ENCODE data around the gene MFAP4.

The MFAP4 gene

DNA sequence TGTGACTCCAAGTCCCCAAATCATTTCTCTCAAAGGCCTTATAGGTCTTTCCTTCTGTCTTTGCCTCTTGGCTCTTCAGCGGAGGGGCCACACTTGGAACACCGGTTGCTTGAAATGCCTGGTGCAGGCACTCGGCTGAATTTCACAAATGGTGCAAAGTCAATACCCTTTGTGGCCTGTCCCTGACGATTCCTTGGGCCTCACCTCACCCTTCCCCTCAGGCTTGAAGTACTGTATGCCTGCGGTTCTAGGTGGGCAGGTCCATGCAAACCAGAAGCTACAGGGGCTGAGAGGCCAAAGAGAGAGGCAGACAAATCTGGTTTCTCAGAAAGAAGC is 20.4 kb downstream of the MFAP4 start:
- Histone ChIP-seq H3K4me3 (no peak overlapping the region), H3K27ac (no peak overlapping the region), H3K9ac (ENCODE audit: insufficient read length) (no peak overlapping the region), H3K36me3 (ENCODE audit: insufficient read depth, low read length) (no peaks in the 10 kb centered on the region), H3K9me3 (ENCODE audit: low read depth, low read length) (no peaks in the 10 kb centered on the region)
- DNase-seq (ENCODE audit: low read depth, low spot score), result no peak
- TF ChIP-seq POLR2AphosphoS5 (IDR thresholded peaks at IDR 0.05; ENCODE audit: borderline replicate concordance, low read depth, low read length), result no peak
- no peak for TF ChIP-seq FOXP2 (optimal IDR thresholded peaks at IDR 0.05; ENCODE audit: control extremely low read depth, extremely low read length, insufficient read depth)
- TF ChIP-seq EZH2 (IDR thresholded peaks at IDR 0.05), result no peak

DNA sequence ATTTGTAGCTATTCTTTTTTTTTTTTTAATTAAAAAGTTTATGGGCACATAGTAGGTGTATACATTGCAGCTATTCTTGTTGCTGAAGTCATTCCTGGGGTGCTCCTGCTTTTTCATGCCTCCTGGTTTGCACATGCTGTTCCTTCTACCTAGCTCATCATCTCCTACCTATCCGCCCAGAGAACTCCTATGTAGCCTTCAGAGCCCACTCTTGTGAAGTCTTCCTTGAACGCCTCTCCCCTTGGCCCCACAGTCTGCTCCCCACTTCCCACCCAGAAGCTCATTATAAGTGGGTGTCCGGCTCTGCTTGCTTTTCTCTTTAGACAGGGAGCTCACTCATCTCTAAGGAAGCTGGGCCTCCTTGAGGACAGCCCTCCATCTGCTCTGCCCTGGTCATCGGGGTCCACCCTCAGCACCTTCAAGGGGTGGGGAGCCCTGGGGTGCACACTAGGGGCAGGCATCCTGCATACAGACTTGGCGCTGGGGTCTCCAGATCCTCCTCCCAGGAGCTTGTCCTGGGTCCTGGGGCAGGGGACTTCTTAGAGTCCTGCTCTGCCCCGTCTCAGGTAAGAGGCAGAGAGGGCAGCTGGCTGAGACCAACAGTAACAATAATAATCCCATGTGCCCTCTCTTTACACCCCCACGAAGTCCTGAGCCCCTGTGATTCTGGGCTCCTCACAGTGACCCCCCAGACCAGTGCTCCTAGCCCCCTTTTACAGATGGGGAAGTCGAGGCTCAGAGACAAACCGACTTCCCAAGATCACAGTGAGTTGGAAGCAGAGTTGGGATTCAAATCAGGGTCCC is 21.0 kb downstream of the MFAP4 start:
- no peaks in the 10 kb centered on the region for H3K9me3 ChIP-seq (ENCODE audit: low read depth, low read length)
- H3K36me3 ChIP-seq (ENCODE audit: insufficient read depth, low read length), result no peaks in the 10 kb centered on the region
- TF ChIP-seq FOXP2 (optimal IDR thresholded peaks at IDR 0.05; ENCODE audit: control extremely low read depth, extremely low read length, insufficient read depth) (no peak), POLR2AphosphoS5 (IDR thresholded peaks at IDR 0.05; ENCODE audit: borderline replicate concordance, low read depth, low read length) (no peak), EZH2 (IDR thresholded peaks at IDR 0.05) (no peak)
- H3K27ac ChIP-seq, result no peak overlapping the region
- DNase-seq (ENCODE audit: low read depth, low spot score), result no peak
- H3K9ac ChIP-seq (ENCODE audit: insufficient read length), result no peak overlapping the region
- no peak overlapping the region for H3K4me3 ChIP-seq

- DNase-seq (ENCODE audit: low read depth, low spot score), result no peak
- H3K9ac ChIP-seq (ENCODE audit: insufficient read length), result no peak overlapping the region
- TF ChIP-seq POLR2AphosphoS5 (IDR thresholded peaks at IDR 0.05; ENCODE audit: borderline replicate concordance, low read depth, low read length) (no peak), FOXP2 (optimal IDR thresholded peaks at IDR 0.05; ENCODE audit: control extremely low read depth, extremely low read length, insufficient read depth) (no peak), EZH2 (IDR thresholded peaks at IDR 0.05) (no peak)
Observed at GRCh38 chr17:19365499-19365817, 21.5 kb downstream of the MFAP4 start.

GRCh38 chr17:19364699-19365498 is 22.1 kb downstream of the MFAP4 start:
- no peak overlapping the region for H3K27ac ChIP-seq
- TF ChIP-seq EZH2 (IDR thresholded peaks at IDR 0.05) (no peak), POLR2AphosphoS5 (IDR thresholded peaks at IDR 0.05; ENCODE audit: borderline replicate concordance, low read depth, low read length) (no peak), FOXP2 (optimal IDR thresholded peaks at IDR 0.05; ENCODE audit: control extremely low read depth, extremely low read length, insufficient read depth) (no peak)
- H3K9me3 ChIP-seq (ENCODE audit: low read depth, low read length), result no peaks in the 10 kb centered on the region
- no peak overlapping the region for H3K4me3 ChIP-seq
- no peak overlapping the region for H3K9ac ChIP-seq (ENCODE audit: insufficient read length)
- H3K36me3 ChIP-seq (ENCODE audit: insufficient read depth, low read length), result no peaks in the 10 kb centered on the region
- no peak for DNase-seq (ENCODE audit: low read depth, low spot score)

More at GRCh38 chr17:19365499-19365817, 21.5 kb downstream of the MFAP4 start:
- H3K36me3 ChIP-seq (ENCODE audit: insufficient read depth, low read length), result no peaks in the 10 kb centered on the region
- no peaks in the 10 kb centered on the region for H3K9me3 ChIP-seq (ENCODE audit: low read depth, low read length)
- no peak overlapping the region for H3K4me3 ChIP-seq
- no peak overlapping the region for H3K27ac ChIP-seq

- DNase-seq (ENCODE audit: low read depth, low spot score), result no peak
- TF ChIP-seq POLR2AphosphoS5 (IDR thresholded peaks at IDR 0.05; ENCODE audit: borderline replicate concordance, low read depth, low read length), result no peak
- no peak for TF ChIP-seq EZH2 (IDR thresholded peaks at IDR 0.05)
- no peak for TF ChIP-seq FOXP2 (optimal IDR thresholded peaks at IDR 0.05; ENCODE audit: control extremely low read depth, extremely low read length, insufficient read depth)
- H3K9ac ChIP-seq (ENCODE audit: insufficient read length), result no peak overlapping the region
- no peak overlapping the region for H3K27ac ChIP-seq
- H3K9me3 ChIP-seq (ENCODE audit: low read depth, low read length), result no peaks in the 10 kb centered on the region
- H3K36me3 ChIP-seq (ENCODE audit: insufficient read depth, low read length), result no peaks in the 10 kb centered on the region
- H3K4me3 ChIP-seq, result peak overlapping the region; percentile 97
Observed at GRCh38 chr17:19363460-19364035, 23.4 kb downstream of the MFAP4 start.

DNA sequence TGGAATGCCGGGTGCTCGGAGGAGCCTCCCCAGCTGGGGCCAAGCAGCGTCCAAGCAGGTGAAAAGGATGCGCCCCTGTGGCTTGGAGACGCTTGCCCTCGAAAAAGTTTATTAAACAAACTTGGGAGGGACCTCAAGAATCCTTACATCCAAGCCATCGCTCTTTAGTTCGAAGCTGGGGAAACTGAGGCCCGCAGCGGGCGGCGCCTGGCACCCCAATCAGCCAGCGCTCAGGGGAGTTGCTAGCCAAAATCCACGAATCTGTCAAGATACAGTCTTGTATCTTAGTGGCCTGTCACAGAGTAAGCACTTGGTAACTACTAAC is 23.9 kb downstream of the MFAP4 start:
- Histone ChIP-seq H3K4me3 (peak overlapping the region; percentile 97), H3K27ac (no peak overlapping the region), H3K9me3 (ENCODE audit: low read depth, low read length) (no peaks in the 10 kb centered on the region), H3K36me3 (ENCODE audit: insufficient read depth, low read length) (no peaks in the 10 kb centered on the region), H3K9ac (ENCODE audit: insufficient read length) (no peak overlapping the region)
- no peak for TF ChIP-seq FOXP2 (optimal IDR thresholded peaks at IDR 0.05; ENCODE audit: control extremely low read depth, extremely low read length, insufficient read depth)
- no peak for TF ChIP-seq EZH2 (IDR thresholded peaks at IDR 0.05)
- TF ChIP-seq POLR2AphosphoS5 (IDR thresholded peaks at IDR 0.05; ENCODE audit: borderline replicate concordance, low read depth, low read length), result no peak
- DNase-seq (ENCODE audit: low read depth, low spot score), result no peak

DNA sequence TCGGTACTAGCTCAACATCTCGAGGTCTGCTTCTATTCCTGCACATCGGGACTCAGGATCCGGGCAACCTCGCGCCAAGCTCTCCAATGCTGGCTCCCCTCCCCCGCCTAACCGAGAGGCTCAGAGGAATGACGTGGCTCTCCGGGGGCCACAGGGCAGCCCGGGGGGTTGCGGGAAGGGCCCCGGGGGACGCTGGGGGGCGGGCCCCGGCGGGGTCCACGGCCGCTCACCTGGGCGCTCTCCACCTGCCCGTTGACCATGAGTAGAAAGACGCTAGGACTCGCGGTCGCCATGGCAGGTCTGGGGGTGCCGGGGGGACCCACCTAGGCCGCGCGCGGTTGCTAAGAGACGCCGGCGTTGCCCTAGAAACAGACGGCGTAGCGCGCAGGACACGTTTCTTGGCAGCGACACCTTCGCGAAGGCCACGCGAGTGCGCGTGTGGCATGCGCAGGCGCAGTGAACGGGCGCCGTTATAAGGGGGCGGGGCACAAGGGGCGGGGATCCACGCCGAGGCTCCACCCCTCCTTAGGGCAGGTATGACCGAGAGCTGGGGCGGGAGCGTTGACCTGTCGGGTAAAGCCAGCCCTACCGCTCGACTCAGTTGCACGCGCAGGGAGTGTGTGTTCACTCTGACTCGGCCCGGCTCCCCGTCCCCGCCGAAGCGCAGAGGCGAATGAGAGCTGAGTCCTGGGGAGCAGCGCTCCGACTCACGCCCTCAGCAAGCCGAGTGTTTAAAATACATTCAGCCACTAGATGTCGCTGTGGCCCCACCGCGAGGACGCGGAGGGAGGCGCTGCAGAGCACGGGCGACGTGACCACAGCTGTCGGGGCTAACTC is 24.5 kb downstream of the MFAP4 start, which contains the start of gene B9D1:
Gene B9D1, minus strand, starts transcription at position 447 of the 837 bp plus-strand sequence. Its CDS starts 154 bp downstream, at position 293.
- Histone ChIP-seq H3K36me3 (ENCODE audit: insufficient read depth, low read length) (no peaks in the 10 kb centered on the region), H3K9me3 (ENCODE audit: low read depth, low read length) (no peaks in the 10 kb centered on the region), H3K9ac (ENCODE audit: insufficient read length) (peak within 1 kb of the TSS; percentile 76), H3K4me3 (peak within 1 kb of the TSS; percentile 97), H3K27ac (no peak within 1 kb of the TSS)
- TF ChIP-seq POLR2AphosphoS5 (IDR thresholded peaks at IDR 0.05; ENCODE audit: borderline replicate concordance, low read depth, low read length), result peak; percentile 16; the same call in 1 of the 2 replicates
- no peak for TF ChIP-seq EZH2 (IDR thresholded peaks at IDR 0.05)
- DNase-seq (ENCODE audit: low read depth, low spot score), result peak; percentile 28

GRCh38 chr17:19361944-19362276 is 25.1 kb downstream of the MFAP4 start:
- Histone ChIP-seq H3K27ac (no peak overlapping the region), H3K9ac (ENCODE audit: insufficient read length) (peak overlapping the region; percentile 76), H3K36me3 (ENCODE audit: insufficient read depth, low read length) (no peaks in the 10 kb centered on the region), H3K4me3 (peak overlapping the region; percentile 97), H3K9me3 (ENCODE audit: low read depth, low read length) (no peaks in the 10 kb centered on the region)
- no peak for TF ChIP-seq FOXP2 (optimal IDR thresholded peaks at IDR 0.05; ENCODE audit: control extremely low read depth, extremely low read length, insufficient read depth)
- no peak for TF ChIP-seq EZH2 (IDR thresholded peaks at IDR 0.05)
- TF ChIP-seq POLR2AphosphoS5 (IDR thresholded peaks at IDR 0.05; ENCODE audit: borderline replicate concordance, low read depth, low read length), result no peak
- no peak for DNase-seq (ENCODE audit: low read depth, low spot score)
